Stimulated activated CD4-positive, alpha-beta T cell treated with anti-CD3 and anti-CD28 coated beads, Interleukin-4, amount 100 ng/mL, for 1 hour (primary cell): Measurements from ENCODE around the gene NT5C3B.
"Not testable (repeated sequence)": the region's sequence is repeated elsewhere in the genome, so short reads cannot be mapped to it uniquely, and the experiment has no call there.

ENCODE experiments used
- DNase-seq: peaks from one replicate; pipeline ENCODE4 v3.0.0-alpha.2; 2020

NT5C3B gene

DNA sequence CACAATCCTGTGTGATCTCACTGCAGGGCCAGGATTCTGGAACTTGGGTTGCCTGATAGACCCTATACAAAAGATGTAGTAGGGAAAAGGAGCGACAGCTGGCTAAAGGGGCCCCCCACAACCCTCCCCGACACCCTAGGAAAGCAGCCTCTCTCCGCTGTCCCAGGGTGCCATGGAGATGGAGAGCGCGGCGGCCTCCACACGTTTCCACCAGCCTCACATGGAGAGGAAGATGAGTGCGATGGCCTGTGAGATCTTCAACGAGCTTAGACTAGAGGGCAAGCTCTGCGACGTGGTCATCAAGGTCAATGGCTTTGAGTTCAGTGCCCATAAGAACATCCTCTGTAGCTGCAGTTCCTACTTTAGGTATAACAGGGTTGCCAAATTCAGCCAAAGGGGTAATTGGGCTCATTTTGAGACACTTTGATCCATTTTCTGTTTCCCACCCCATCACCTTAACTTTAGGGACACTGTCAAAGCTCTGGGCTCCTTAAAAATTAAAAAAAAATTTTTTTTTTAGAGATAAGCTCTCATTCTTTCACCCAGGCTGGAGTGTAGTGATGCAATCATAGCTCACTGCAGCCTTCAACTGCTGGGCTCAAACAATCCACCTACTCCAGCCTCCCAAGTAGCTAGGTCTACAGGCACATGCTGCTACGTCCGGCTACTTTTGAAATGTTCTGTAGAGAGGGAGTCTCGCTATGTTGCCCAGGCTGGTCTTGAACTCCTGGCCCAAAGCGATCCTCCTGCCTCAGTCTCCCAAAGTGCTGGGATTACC, 1.9 kb upstream of the NT5C3B start, which contains the start of gene KLHL10:
Gene KLHL10, plus strand, starts transcription at position 65 of the 778 bp plus-strand sequence. Its CDS starts 108 bp downstream, at position 173.
- no peak for DNase-seq

DNA sequence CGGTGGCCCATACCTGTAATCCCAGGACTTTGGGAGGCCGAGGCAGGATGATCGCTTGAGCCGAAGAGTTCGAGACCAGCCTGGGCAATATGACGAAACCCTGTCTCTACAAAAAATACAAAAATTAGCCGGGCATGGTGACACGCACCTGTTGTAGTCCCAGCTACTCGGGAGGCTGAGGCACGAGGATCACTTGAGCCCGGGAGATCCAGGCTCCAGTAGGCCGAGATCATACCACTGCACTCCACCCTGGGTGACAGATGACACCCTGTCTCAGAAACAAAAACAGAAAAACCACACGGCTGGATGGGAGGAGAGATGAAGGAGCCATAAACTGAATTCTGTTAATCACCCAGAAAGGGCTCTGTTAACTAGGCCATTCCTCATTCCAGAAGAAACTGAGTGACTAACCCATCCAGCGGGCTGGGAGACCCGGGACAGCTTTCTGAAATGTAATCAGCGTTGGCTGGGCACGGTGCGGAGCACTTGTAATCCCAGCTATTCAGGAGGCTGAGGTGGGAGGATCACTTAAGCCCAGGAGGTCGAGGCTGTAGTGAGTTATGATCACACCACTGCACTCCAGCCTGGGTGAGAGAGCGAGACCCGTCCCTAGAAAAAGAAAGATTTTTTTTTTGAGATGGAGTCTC, 641 bp upstream of the NT5C3B start:
- DNase-seq = no peak

DNA sequence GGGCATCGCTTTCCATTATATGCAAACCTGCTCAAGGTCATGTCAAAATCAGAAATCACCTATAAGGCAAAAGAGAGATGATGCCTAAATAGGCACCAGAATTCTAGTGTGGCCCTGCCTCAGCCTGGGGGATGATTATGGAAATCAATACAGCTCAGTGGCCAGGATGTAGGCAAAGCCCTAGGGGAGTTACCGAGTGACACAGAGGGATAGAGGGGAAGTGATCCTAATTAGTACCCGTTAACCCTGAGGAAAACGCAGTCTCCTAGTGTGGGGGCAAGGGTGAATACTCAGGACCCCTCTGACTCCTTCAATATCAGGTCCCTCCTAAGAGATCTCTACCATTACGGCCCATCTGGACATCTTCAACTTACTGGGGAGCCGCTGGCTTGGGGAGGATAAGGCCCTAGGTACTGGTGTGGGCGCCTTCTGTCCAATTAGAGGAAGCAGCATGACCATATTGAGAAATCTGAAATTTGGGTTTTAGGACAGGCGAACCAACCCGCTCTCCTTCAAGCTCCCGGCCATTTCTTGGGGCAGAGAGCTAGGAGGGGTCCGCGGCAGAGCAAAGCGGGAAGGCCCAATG, 725 bp downstream of the NT5C3B start:
- no peak for DNase-seq

DNA sequence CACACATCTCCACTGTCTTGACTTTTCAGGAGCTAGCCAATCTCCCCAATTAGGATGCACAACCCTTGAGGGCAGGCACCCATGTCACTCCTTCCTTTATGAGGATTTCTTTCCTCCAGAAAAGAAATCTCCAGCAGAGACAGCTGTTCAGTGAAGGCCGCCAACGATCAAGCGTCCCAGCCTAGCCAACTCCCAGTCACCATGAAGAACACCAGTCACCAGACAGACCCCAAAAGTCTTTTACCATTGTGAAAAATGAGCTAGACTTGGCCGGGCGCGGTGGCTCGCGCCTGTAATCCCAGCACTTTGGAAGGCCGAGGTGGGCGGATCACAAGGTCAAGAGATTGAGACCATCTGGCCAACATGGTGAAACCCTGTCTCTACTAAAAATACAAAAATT, 6.1 kb downstream of the NT5C3B start:
- DNase-seq = not testable (repeated sequence)

DNA sequence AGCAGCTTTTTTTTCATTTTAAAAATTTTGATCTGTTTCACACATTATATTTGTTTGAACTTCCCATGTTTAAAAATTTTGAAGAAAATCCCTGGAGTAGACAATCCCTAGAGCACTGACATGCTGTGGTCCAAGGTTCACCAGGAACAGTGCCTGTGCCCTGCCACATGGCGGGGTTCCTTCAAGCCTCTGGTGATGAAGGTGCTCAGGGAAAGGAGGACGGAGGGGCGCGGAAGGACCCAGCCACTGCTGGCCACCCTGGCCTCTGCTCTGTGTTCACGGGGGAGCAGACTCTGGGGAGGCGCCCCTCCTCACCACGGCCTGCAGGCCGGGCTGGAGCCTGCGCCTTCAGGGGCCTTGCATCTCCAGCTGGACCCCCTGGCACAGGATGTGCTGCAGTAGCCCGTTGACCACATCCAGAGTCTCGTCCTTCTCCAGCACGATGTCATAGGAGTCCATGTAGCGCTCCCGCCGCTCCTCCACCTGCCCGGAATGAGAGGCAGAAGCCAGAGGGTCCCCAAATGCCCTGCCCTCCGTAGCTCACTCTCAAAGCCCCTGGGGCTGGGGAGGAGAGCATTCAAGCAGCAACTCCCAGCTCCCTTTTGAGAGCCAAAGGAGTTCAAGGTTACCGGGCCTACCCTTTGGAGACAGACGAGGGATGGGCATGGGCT, 10.7 kb downstream of the NT5C3B start:
- DNase-seq = no peak

DNA sequence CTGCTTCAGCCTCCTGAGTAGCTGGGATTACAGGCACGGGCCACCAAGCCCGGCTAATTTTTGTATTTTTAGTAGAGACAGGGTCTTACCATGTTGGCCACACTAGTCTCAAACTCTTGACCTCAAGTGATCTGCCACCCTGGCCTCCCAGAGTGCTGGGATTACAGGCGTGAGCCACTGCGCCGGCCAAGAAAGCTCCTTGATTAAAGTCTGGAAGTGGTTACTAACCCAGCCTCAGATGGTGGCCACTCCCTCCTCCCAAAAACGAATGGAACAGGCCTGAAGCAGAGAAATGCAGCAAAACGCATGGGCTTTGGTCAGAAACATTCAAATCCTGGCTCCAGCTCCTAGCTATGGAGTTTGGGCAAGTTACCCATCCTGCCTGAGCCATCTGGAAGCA, 11.9 kb downstream of the NT5C3B start:
- DNase-seq = no peak

DNA sequence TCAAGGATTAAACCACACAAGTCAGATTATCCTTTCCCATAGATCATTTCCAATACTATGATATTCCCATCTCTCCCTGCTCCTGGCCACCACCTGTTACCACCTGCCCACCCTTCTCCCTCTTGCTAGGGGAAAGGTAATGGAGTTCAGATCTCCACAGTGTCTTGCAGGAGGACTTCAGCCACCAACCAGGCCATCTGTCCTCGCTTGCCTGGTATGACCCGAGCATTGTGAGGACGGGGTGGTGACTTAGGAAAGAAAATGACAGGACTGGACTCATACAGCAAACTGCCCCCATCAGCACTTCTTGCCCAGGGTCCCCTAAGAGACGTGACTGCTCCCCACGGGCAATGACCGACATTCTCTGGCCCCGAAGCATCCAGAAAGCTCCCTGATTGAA, 12.5 kb downstream of the NT5C3B start:
- DNase-seq = no peak

DNA sequence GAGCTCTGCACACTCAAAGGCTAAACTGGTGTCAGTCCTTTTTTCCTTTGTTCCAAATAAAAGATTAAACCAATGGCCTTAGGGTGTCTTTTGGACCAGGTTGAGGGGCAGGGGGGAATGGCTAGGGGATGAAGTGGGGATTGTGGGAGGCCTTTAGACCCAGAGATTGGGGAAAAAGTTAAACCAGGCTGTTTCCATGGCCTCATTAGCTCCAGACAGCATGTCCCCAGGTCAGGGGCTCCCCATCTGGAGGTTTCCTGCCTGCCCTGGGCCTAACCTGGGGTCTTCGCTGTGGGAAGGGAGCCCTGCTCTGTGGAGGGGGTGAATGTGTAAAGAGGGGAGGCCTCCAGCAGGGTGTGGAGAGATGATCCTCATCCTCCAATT, 12.9 kb downstream of the NT5C3B start:
- no peak for DNase-seq

DNA sequence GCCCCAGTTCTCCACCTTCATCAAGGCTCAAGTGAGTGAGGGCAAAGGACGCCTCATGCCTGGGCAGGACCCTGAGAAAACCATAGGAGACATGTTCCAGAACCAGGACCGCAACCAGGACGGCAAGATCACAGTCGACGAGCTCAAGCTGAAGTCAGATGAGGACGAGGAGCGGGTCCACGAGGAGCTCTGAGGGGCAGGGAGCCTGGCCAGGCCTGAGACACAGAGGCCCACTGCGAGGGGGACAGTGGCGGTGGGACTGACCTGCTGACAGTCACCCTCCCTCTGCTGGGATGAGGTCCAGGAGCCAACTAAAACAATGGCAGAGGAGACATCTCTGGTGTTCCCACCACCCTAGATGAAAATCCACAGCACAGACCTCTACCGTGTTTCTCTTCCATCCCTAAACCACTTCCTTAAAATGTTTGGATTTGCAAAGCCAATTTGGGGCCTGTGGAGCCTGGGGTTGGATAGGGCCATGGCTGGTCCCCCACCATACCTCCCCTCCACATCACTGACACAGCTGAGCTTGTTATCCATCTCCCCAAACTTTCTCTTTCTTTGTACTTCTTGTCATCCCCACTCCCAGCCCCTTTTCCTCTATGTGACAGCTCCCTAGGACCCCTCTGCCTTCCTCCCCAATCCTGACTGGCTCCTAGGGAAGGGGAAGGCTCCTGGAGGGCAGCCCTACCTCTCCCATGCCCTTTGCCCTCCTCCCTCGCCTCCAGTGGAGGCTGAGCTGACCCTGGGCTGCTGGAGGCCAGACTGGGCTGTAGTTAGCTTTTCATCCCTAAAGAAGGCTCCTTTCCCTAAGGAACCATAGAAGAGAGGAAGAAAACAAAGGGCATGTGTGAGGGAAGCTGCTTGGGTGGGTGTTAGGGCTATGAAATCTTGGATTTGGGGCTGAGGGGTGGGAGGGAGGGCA, 13.6 kb downstream of the NT5C3B start:
- no peak for DNase-seq

DNA sequence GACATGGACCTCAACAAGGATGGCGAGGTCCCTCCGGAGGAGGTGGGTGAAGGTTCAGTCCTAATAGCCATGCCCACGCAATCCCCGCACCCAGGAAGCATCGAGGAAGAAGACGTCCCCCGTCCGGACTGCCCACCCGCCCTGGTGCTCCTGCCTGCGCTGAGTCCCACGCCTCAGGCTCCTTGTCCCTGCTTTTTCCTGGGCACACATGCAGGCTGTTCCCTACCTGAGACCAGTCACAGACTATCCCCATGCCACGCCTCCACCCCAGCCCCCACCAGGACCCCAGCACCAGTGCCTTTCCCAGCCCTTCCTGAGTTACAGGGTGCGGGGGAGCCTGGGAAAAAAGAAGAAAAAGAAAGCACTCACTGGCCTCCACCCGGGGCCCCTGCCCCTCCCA, 14.3 kb downstream of the NT5C3B start:
- DNase-seq = no peak

DNA sequence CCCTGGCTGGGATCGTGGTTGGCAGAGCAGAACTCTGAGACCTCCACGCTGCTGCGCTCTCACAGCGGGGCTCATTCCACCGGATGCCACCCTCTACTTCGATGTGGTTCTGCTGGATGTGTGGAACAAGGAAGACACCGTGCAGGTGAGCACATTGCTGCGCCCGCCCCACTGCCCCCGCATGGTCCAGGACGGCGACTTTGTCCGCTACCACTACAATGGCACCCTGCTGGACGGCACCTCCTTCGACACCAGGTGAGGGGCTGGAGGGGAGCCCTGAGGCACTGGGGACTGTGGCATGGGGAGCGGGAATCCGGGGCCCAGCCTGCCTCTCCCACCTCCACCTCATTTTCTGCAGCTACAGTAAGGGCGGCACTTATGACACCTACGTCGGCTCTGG, 18.0 kb downstream of the NT5C3B start:
- no peak for DNase-seq

DNA sequence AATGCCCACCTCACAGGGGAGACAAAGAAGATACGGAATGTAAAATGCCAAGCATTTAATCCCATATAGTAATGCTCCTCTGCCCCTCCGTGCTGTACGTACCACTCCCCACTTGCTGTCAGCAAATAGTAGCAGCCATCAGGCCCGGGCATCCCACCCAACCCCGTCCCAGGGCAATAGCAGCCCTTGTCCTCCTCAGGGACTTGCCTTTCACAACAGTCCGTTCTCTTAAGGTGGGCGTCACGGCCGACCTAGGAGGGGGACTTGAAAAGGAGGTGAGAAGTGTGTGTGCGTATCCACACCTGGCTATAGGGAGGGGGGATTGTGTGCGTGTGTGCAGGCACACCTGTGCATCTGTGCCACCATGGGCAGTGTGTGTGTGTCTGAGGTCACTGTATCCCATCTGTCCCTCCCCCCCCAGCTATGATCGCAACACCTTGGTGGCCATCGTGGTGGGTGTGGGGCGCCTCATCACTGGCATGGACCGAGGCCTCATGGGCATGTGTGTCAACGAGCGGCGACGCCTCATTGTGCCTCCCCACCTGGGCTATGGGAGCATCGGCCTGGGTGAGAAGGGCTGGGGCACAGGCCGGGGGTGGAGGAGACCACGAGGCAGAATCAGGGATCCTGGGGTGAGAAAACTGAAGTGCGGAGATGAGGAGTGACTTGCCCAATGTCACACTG, 19.3 kb downstream of the NT5C3B start:
- no peak for DNase-seq

DNA sequence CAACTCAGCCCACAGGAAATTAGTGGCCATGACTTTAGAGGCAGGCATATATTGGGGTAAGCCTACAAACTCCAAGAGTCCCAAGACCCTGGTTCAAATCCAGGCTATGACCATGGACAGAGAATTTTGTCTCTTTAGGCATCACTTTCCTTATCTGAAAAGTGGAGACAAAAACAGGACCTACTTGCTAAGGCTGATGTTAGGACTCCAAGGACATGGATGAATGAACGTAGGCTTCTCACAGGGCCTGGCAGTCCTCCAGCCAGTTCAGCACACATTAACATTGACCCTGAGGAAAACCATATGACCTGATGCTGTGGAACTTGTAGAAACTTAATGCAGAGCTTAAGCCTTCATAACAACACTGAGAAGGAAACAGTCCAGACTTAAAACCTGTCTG, 21.8 kb downstream of the NT5C3B start:
- DNase-seq = no peak

DNA sequence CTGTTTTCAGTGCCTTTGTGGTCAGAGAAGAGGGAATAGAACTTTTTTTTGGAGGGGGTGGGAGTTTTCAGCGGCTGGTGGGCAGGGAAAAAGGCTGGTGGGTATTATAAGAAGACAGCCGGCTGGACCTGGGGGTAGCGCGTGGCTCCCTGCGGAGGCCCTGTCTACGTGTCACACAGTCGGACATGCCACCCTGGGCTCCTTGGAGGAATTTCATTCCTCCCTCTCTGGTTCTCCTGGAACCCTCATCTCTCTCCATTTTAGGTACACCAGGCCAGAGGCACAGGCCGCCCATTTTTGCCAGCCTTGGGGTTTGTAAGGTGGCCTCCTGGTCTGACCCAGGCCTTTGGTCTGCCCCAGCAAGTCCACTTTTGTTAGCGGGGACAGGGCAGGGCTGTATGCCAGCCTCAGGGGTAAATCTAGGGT, 22.3 kb downstream of the NT5C3B start:
- DNase-seq = no peak

DNA sequence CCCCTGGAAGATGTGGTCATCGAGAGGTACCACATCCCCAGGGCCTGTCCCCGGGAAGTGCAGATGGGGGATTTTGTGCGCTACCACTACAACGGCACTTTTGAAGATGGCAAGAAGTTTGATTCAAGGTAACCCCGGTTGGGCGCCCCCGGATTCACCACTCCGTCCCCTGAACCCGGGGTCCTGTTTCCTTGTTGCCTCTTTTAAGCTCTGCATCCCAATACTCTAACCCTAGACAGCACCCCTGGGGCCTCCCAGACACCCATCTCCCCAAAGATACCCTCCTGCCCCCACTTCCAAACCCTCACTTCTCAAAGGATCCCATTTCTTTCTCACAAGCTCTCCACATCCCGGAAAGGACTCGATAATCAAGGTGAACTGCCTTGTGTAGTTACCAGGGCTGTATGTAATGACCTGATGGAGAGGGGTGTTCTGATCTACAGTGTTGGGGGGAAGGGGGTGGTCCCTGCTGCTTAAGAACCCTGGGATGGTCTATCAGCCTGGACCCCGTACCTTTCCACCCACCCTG, 22.8 kb downstream of the NT5C3B start:
- no peak for DNase-seq

DNA sequence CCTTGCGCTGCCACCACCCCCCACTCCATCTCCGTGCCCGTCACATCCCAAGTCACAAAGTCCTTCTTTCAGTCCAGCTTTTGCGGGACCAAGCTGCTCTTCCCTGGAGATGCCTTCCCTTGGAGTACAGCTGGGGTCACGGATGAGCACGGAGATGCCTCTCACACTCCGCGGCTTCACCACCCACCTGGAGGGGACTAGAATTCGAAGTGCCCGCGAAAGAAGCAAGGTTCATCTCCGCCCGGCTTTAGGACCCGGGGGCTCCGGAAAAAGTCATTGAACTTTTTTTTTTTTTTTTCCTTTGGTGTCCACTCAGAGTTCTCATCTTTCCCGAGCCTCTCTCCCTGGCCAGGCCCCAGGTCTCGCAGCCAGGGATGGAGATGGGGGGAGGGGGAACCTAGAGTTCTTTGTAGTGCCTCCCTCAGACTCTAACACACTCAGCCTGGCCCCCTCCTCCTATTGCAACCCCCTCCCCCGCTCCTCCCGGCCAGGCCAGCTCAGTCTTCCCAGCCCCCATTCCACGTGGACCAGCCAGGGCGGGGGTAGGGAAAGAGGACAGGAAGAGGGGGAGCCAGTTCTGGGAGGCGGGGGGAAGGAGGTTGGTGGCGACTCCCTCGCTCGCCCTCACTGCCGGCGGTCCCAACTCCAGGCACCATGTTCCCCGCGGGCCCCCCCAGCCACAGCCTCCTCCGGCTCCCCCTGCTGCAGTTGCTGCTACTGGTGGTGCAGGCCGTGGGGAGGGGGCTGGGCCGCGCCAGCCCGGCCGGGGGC, 23.5 kb downstream of the NT5C3B start, which contains the start of gene FKBP10:
Gene FKBP10, plus strand, starts transcription at position 624 of the 771 bp plus-strand sequence. Its CDS starts 31 bp downstream, at position 655.
- DNase-seq = peak; percentile 30

DNA sequence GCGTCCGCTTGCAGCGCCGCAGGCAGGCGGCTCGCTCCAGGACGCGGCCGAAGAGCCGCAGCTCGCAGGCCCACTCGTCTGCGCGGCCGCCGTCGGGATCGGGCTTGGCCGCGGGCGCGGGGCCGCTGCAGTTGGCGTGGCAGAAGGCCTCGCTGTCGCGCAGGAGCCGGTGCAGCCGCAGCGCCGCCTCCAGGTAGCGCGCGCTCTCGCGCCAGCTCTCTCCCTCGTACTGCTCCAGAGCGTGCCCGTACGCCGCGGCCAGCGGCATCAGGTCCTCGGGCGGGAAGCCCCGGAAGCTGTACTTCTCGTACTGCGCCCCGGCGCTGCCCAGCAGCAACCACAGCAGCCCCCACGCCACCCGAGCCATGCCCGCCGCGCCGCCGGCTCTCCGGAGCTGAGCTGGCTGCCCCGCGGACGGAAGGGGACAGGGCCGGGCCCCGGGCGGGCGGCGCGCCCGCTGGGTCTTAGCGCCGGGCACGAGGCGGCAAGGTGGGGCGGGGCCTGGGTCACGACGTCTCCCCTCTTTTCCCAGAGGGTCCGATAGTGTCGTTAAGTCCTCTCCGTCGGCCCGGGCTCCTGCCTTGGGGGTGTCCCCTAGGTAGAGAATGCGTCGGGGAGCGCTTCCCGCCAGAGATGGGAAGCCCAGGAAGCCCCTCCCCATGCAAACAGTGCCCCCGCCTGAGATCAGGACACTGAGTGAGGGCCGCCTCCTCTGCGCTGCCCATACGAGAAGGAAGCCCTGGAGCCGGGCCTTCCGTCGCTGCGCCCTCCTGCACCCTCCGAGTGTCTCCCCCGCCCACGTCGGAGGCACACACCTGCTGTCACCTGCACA, 24.3 kb downstream of the NT5C3B start, which contains the start of gene P3H4:
Gene P3H4, minus strand, starts transcription at position 401 of the 832 bp plus-strand sequence. Its CDS starts 34 bp downstream, at position 367.
- peak; percentile 73 for DNase-seq

DNA sequence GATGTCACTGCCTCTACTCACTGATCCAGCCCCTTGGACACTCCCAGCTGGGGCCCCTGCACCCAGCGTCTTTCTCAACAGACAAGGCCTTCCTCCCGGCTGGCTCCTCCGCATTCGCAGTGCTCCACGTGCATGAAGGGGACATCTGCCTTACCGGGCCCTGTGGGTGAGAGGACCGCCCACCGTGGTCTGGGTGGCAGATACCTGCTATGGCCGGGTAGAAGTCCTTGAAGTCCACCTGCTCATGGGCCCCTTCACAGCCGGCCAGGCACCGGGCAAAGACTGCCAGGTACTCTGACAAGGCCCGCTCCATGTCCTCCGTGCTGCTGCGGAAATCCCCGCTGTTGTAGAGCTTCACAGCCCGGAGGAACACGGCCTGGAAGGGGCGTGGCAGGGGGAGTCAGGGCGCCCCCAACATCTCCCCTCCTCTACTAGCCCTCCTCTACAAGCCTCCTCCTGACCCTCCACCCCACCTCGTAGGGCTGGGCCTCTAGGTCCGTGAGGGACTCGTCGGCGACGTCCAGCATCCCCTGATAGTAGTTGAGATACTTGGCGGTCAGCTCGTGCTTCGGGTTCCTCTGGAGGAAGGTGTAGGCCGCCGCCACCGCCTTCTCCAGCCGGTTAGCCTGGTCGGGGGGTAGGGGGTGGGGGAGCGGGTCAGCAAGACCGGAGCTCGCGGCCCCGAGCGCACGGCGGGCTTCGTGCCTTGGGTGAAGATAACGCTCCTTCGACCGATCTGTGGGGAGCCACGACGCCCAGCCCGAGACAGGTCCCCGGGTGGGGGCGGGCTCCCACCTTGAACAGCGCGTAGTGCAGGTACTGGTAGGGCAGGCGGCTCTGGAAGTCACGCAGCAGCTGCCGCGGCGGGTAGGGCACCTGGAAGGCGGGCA, 25.1 kb downstream of the NT5C3B start:
- no peak for DNase-seq
